Tibial nerve (tissue), 3 donors: Measurements from ENCODE around the gene GIPC2.

Source experiments
- CTCF ChIP-seq, 5 experiments: fragments of 200-600 bp in 3 of 5; fragments of 450-650 bp in 2 of 5; sonication (generic) in 3 of 5; IDR thresholded peaks; one replicate each; pipeline ENCODE4 v1.5.1; 2016 to 2019; ENCODE audit warnings: antibody characterized with exemption in 5 of 5, mild to moderate bottlenecking in 3 of 5, moderate library complexity in 2 of 5
- POLR2A ChIP-seq, 2 donors: fragments of 450-650 bp; IDR thresholded peaks; one replicate each; pipeline ENCODE4 v1.6.1; 2017; ENCODE audit warnings: antibody characterized with exemption in 2 of 2, mild to moderate bottlenecking in 2 of 2, moderate library complexity in 2 of 2

GRCh38 chr1:78096976-78097375 lies 51.2 kb downstream of the GIPC2 start:
- TF ChIP-seq CTCF (IDR thresholded peaks at IDR 0.05) (no peak), POLR2A (IDR thresholded peaks at IDR 0.05) (no peak)
